ENCODE measurements around the gene GPC3.

GRCh38 chrX:133638285-133638684 is 347.1 kb downstream of the GPC3 start:
- TF ChIP-seq POLR2A (IDR thresholded peaks at IDR 0.05) (no peak), EP300 (IDR thresholded peaks at IDR 0.05; ENCODE audit: low read depth) (no peak), POLR2AphosphoS5 (IDR thresholded peaks at IDR 0.05) (no peak)
- TF ChIP-seq, protein P1, sequence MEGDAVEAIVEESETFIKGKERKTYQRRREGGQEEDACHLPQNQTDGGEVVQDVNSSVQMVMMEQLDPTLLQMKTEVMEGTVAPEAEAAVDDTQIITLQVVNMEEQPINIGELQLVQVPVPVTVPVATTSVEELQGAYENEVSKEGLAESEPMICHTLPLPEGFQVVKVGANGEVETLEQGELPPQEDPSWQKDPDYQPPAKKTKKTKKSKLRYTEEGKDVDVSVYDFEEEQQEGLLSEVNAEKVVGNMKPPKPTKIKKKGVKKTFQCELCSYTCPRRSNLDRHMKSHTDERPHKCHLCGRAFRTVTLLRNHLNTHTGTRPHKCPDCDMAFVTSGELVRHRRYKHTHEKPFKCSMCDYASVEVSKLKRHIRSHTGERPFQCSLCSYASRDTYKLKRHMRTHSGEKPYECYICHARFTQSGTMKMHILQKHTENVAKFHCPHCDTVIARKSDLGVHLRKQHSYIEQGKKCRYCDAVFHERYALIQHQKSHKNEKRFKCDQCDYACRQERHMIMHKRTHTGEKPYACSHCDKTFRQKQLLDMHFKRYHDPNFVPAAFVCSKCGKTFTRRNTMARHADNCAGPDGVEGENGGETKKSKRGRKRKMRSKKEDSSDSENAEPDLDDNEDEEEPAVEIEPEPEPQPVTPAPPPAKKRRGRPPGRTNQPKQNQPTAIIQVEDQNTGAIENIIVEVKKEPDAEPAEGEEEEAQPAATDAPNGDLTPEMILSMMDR (IDR thresholded peaks at IDR 0.05), result no peak
